Karpas-422 (cell line): Measurements from ENCODE around the gene COL10A1. TPM values are rescaled to one million over a fixed set of nuclear protein-coding genes. Genes with fewer than 3 reads are reported as not detected.

Source experiments
- DNase-seq: peaks from one replicate; pipeline ENCODE4 v3.0.0-alpha.2; 2015
- H2AFZ ChIP-seq: fragments of 200-600 bp; sonication (generic); 2 replicates; pipeline ENCODE4 v1.6.1; 2014; ENCODE audit warnings: antibody characterized with exemption, low read length, mixed read lengths
- H3K27ac ChIP-seq: fragments of 200-600 bp; sonication (generic); 2 replicates; pipeline ENCODE4 v1.5.1; 2014; ENCODE audit warnings: mild to moderate bottlenecking, low read length, moderate library complexity
- H3K27me3 ChIP-seq: fragments of 200-600 bp; sonication (generic); 2 replicates; pipeline ENCODE4 v1.6.1; 2014; ENCODE audit warnings: low read length, mixed read lengths
- H3K36me3 ChIP-seq: fragments of 200-600 bp; sonication (generic); 2 replicates; pipeline ENCODE4 v1.6.1; 2014; ENCODE audit warnings: low read length, mixed read lengths; ENCODE audit not compliant: insufficient read depth
- H3K4me1 ChIP-seq: fragments of 200-600 bp; sonication (generic); 2 replicates; pipeline ENCODE4 v1.6.1; 2014; ENCODE audit warnings: mild to moderate bottlenecking, low read length, mixed read lengths
- H3K4me2 ChIP-seq: fragments of 200-600 bp; sonication (generic); 2 replicates; pipeline ENCODE4 v1.6.1; 2014; ENCODE audit warnings: low read length, low read depth, mild to moderate bottlenecking; ENCODE audit not compliant: poor library complexity, severe bottlenecking
- H3K4me3 ChIP-seq: fragments of 200-600 bp; sonication (generic); 2 replicates; pipeline ENCODE4 v1.5.1; 2014; ENCODE audit warnings: mild to moderate bottlenecking, antibody characterized with exemption, low read length, mixed read lengths
- H3K79me2 ChIP-seq: fragments of 200-600 bp; sonication (generic); 2 replicates; pipeline ENCODE4 v1.6.1; 2014; ENCODE audit warnings: mild to moderate bottlenecking, low read length, mixed read lengths
- H3K9ac ChIP-seq: fragments of 200-600 bp; sonication (generic); 2 replicates; pipeline ENCODE4 v1.6.0; 2014; ENCODE audit warnings: low read length
- H3K9me2 ChIP-seq: fragments of 200-600 bp; sonication (generic), shearing (Covaris generic); replicated peaks from 2 replicates; pipeline ENCODE4 v1.6.0; 2014; ENCODE audit warnings: mild to moderate bottlenecking, low read length, moderate library complexity; ENCODE audit not compliant: insufficient read depth
- H3K9me3 ChIP-seq: fragments of 300-700, 200-600 bp; sonication (generic); 2 replicates; pipeline ENCODE4 v1.6.1; 2014; ENCODE audit warnings: low read length, mixed read lengths
- H4K20me1 ChIP-seq: fragments of 200-600 bp; sonication (generic); 2 replicates; pipeline ENCODE4 v1.6.1; 2014; ENCODE audit warnings: mild to moderate bottlenecking, antibody characterized with exemption, low read length, low read depth; ENCODE audit not compliant: insufficient read depth
- total RNA-seq: library from RNA; depleted of rRNA; stranded (reverse); fragments of >200 nt; shearing (Covaris generic); gene quantifications from 2 replicates; pipeline ENCODE4 v1.2.3, GENCODE V29; 2014; ENCODE audit warnings: low replicate concordance; rRNA removed

The COL10A1 gene
- total RNA-seq: not detected in 2 replicates

DNA sequence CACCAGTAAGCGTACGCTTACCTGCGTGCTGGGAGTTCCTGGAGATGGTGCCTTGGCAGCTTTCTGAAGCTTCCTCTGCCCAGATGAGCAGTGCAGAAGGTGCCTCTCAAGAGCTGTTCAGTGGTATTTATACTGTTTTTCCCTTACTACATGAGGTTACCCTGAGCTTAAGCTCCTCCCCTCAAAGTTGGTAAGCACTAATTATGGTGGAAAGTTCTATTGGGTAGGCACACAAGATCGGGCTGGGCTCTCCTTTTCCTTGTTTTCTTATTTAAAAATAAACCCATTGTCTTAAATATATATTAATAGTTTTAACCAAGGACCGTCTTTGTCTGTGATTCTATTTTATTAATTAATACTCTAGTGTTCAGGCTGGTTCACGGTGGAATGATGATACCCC lies at the start of gene COL10A1:
Gene COL10A1 (minus strand): TSS at position 101 of the 400 bp plus-strand sequence. CDS start 640 bp downstream, outside the sequence.
- no peak for DNase-seq
- no peaks in the 10 kb centered on the region for H3K36me3 ChIP-seq
- no peaks in the 10 kb centered on the region for H3K4me1 ChIP-seq
- H3K27ac ChIP-seq: no peak within 1 kb of the TSS
- H3K4me2 ChIP-seq: no peak within 1 kb of the TSS
- H4K20me1 ChIP-seq: no peaks in the 10 kb centered on the region
- no peak within 1 kb of the TSS for H3K4me3 ChIP-seq
- H3K9me3 ChIP-seq: no peaks in the 10 kb centered on the region
- H3K9me2 ChIP-seq: no peaks in the 10 kb centered on the region
- H3K9ac ChIP-seq: no peak within 1 kb of the TSS
- no peaks in the 10 kb centered on the region for H3K27me3 ChIP-seq
- no peaks in the 10 kb centered on the region for H3K79me2 ChIP-seq
- H2AFZ ChIP-seq: no peak within 1 kb of the TSS

DNA sequence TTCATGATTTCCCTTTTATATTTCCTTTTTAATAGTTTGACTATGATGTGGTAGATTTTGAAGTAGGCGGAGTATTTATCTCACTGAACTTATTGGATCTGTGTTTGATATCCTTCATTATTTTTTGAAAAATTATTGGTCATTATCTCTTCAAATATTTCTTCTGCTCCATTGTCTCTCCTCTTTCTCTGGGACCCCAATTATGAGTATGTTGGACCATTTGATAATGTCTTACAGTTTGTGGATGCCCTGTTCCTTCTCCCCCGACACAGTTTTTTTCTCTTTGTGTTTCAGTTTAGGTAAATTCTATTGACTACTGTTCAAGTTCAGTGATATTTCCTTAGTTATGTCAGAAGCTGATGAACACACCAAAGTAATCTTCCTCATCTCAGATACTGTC lies 49.4 kb upstream of the COL10A1 start:
- DNase-seq: no peak
- Histone ChIP-seq H3K27me3 (no peaks in the 10 kb centered on the region), H3K27ac (no peak overlapping the region), H4K20me1 (no peaks in the 10 kb centered on the region), H3K79me2 (no peaks in the 10 kb centered on the region), H3K9ac (no peak overlapping the region), H3K36me3 (no peaks in the 10 kb centered on the region), H3K9me2 (no peaks in the 10 kb centered on the region), H3K4me2 (no peak overlapping the region), H3K9me3 (no peaks in the 10 kb centered on the region), H3K4me3 (no peak overlapping the region), H2AFZ (no peak overlapping the region), H3K4me1 (no peaks in the 10 kb centered on the region)

DNA sequence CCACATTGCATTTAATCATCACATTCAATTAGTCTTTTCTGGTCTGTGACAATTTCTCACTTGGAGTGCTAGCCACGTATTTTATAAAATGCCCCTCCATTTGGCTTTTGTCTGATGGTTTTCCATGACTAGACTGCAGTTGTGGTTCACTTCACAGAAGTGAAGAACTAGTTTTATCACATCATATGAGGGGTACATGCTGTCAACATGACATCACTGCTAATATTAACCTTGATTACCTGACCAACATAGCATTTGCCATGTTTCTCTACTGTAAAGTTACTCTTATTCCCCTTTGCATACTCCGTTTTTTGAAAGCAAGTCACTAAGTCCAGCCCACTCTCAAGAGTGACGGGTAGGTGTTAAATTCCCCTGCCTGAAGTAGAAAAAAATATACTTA lies 48.0 kb upstream of the COL10A1 start:
- Histone ChIP-seq H3K27ac (no peak overlapping the region), H2AFZ (no peak overlapping the region), H3K36me3 (no peaks in the 10 kb centered on the region), H3K4me2 (no peak overlapping the region), H4K20me1 (no peaks in the 10 kb centered on the region), H3K27me3 (no peaks in the 10 kb centered on the region), H3K4me3 (no peak overlapping the region), H3K9me2 (no peaks in the 10 kb centered on the region), H3K9ac (no peak overlapping the region), H3K9me3 (no peaks in the 10 kb centered on the region), H3K79me2 (no peaks in the 10 kb centered on the region), H3K4me1 (no peaks in the 10 kb centered on the region)
- no peak for DNase-seq

DNA sequence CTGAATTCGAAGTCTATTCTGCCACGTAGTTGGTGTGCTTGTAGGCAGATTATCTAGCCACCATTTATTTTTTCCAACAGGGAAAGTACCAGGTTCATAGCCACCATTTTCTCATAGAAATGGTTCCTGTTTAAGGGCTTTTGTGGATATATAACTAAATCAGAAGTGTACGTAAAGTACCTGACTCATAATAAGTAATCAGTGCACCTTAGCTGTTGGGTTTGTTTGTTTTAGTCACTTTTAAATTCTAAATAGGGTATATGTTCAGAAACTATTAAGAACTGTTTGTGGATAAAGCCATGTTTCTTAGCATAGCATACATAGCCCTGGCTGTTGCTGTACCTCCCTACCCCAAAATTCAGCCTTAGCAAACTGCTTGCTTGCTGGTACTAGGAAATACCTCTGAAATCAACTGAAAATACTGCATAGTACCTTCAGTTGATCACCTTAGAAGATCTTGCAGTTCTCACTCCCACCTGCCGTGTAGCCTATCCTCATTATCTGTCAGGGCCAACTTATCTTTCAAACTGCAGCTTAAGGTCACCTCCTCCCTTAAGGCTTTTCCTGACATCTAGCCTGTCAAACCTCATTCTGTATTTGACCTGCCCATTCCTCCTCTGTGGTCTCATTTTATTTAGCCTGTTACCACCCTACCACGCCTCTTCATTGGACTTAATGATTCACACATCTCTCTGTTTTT lies 44.6 kb upstream of the COL10A1 start:
- no peak overlapping the region for H2AFZ ChIP-seq
- H3K79me2 ChIP-seq: no peaks in the 10 kb centered on the region
- no peaks in the 10 kb centered on the region for H3K9me3 ChIP-seq
- H3K4me2 ChIP-seq: no peak overlapping the region
- H3K4me3 ChIP-seq: no peak overlapping the region
- H3K4me1 ChIP-seq: no peaks in the 10 kb centered on the region
- H3K9ac ChIP-seq: no peak overlapping the region
- H4K20me1 ChIP-seq: no peaks in the 10 kb centered on the region
- no peaks in the 10 kb centered on the region for H3K36me3 ChIP-seq
- no peaks in the 10 kb centered on the region for H3K9me2 ChIP-seq
- no peaks in the 10 kb centered on the region for H3K27me3 ChIP-seq
- H3K27ac ChIP-seq: no peak overlapping the region
- no peak for DNase-seq

DNA sequence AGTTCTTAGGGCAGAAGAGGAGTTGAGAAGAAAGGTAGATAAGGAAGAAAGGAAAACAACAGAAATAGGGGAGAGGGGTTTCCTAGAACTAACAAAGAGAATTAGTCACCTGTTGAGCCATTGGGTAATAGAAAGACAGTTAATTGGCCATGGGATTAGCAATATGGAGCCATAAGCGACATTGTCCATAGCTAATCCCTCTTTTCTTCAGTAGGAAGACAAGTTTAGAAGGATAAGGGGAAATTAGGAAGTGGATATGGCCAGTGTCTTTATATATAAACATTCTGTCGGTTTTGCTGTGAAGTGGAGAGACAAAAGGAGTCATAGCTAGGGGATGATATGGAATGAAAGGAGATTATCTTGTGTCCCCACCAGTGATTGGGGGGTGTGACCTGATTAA lies 43.9 kb upstream of the COL10A1 start:
- no peak for DNase-seq
- H3K4me2 ChIP-seq: no peak overlapping the region
- H4K20me1 ChIP-seq: no peaks in the 10 kb centered on the region
- no peak overlapping the region for H3K4me3 ChIP-seq
- no peak overlapping the region for H3K27ac ChIP-seq
- no peaks in the 10 kb centered on the region for H3K9me2 ChIP-seq
- no peak overlapping the region for H2AFZ ChIP-seq
- no peaks in the 10 kb centered on the region for H3K79me2 ChIP-seq
- H3K27me3 ChIP-seq: no peaks in the 10 kb centered on the region
- H3K9ac ChIP-seq: no peak overlapping the region
- no peaks in the 10 kb centered on the region for H3K9me3 ChIP-seq
- no peaks in the 10 kb centered on the region for H3K4me1 ChIP-seq
- H3K36me3 ChIP-seq: no peaks in the 10 kb centered on the region

DNA sequence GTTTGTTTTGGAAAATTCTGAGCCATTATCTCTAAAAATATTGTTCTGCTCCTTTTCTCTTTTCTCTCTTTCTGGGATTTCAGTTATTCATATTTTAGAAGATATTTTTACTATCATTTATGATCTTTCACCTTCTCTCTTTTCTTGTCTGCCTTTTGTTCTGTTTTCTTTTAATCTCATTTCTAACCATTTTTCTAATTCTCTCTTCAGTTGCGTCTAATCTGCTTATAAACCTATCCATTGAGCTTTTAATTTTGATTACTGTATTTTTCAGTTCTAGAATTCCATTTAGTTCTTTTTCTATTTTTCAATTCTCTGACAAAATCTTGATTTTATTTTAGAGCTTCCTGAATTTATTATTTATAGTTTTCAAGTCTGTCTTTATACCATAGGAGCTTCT lies 42.2 kb upstream of the COL10A1 start:
- Histone ChIP-seq H3K27me3 (no peaks in the 10 kb centered on the region), H3K4me3 (no peak overlapping the region), H3K9ac (no peak overlapping the region), H4K20me1 (no peaks in the 10 kb centered on the region), H3K9me3 (no peaks in the 10 kb centered on the region), H3K4me1 (no peaks in the 10 kb centered on the region), H3K36me3 (no peaks in the 10 kb centered on the region), H3K4me2 (no peak overlapping the region), H3K79me2 (no peaks in the 10 kb centered on the region), H3K27ac (no peak overlapping the region), H3K9me2 (no peaks in the 10 kb centered on the region), H2AFZ (no peak overlapping the region)
- no peak for DNase-seq

DNA sequence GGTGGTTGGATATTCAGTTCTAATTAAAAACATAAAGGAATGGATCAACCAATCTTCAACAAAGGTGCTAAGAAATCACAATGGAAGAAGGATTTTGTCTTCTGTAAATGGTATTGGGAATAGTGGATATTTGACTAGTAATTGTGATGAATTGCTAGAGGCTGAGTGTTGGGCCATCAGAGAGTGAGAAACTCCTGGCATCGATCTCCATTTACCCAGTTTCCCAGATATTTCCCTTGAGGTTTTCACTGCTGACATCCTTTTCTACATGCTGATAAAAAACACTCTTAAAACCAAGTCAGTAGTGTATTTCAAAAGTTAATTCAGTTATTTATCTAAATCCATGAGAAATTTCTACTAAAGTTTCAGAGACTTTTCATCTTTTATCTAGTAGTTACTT lies 40.4 kb upstream of the COL10A1 start:
- Histone ChIP-seq H3K9me3 (no peaks in the 10 kb centered on the region), H3K79me2 (no peaks in the 10 kb centered on the region), H2AFZ (no peak overlapping the region), H3K27me3 (no peaks in the 10 kb centered on the region), H4K20me1 (no peaks in the 10 kb centered on the region), H3K27ac (no peak overlapping the region), H3K4me1 (no peaks in the 10 kb centered on the region), H3K9me2 (no peaks in the 10 kb centered on the region), H3K4me2 (no peak overlapping the region), H3K36me3 (no peaks in the 10 kb centered on the region), H3K9ac (no peak overlapping the region), H3K4me3 (no peak overlapping the region)
- no peak for DNase-seq

DNA sequence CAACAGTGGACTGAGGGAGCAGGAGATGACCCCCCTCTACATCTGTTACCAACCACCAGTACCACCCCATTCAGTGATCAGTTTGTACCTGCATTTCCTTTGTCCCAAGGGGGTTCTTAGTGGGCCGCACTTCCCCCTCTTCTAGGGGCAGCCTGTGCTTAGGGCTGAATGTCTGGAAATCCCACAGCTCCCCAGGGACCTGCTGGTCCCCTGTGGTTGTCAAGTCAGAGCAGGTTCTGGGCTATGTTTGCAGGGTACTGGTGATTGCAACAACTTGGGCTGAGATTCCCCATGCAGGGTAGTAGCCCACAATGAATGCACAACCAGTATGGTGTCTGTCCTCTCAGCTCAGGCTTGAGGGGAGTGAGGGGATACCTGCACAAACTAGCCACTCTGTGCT lies 39.7 kb upstream of the COL10A1 start:
- H3K4me3 ChIP-seq: no peak overlapping the region
- H4K20me1 ChIP-seq: no peaks in the 10 kb centered on the region
- H2AFZ ChIP-seq: no peak overlapping the region
- no peaks in the 10 kb centered on the region for H3K9me2 ChIP-seq
- no peaks in the 10 kb centered on the region for H3K27me3 ChIP-seq
- H3K9me3 ChIP-seq: no peaks in the 10 kb centered on the region
- no peaks in the 10 kb centered on the region for H3K36me3 ChIP-seq
- DNase-seq: no peak
- H3K79me2 ChIP-seq: no peaks in the 10 kb centered on the region
- H3K27ac ChIP-seq: no peak overlapping the region
- no peak overlapping the region for H3K4me2 ChIP-seq
- no peaks in the 10 kb centered on the region for H3K4me1 ChIP-seq
- no peak overlapping the region for H3K9ac ChIP-seq
